Measurements from ENCODE around the gene RSAD1.

- TF ChIP-seq GATA2 (IDR thresholded peaks at IDR 0.05; ENCODE audit: low read depth, low read length) (no peak), GATA3 (IDR thresholded peaks at IDR 0.05; ENCODE audit: low read depth, low read length) (no peak)
These were observed 27.0 kb downstream of the RSAD1 start for GRCh38 chr17:50505591-50506130.

Data from SH-SY5Y (cell line).